ENCODE data around the gene SLC7A7. TPM values are rescaled to one million over a fixed set of nuclear protein-coding genes. Genes with fewer than 3 reads are reported as not detected.
"Not testable (repeated sequence)": the region's sequence is repeated elsewhere in the genome, so short reads cannot be mapped to it uniquely, and the experiment has no call there.

The SLC7A7 gene
- total RNA-seq, 1 experiment from 2014 or later: 13.6 TPM

DNA sequence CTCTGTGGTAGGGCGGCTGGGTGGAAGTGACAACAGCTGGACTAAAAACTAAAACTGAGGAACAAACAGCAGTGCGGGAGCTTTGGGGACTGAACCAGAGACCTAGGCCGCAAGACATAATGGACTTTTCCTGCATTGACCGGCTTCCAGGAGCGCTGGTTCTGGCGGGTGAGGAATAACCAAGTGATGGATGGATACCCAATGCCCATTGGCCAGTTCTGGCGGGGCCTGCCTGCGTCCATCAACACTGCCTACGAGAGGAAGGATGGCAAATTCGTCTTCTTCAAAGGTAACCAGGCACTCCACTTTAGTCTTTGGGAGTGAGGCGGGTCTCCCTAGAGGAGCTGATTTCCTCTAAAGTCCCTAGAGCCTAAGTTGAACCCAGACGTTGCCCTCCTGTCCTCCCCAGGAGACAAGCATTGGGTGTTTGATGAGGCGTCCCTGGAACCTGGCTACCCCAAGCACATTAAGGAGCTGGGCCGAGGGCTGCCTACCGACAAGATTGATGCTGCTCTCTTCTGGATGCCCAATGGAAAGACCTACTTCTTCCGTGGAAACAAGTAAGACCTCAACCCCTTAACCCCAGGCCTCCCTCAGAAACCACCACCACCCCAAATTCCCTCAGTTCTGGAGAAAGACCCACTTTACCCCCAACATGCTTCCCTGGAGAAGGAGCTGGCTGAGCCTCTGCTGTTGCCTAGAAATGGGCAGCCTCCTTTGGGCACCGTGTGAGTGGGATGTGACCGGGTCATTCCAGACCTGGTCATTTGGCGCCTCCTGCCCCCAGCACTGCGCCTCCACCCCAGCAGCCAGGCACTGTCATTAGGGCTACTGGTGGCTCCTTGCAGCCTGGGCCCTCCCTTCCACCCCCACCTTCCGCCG, 29.2 kb upstream of the SLC7A7 start:
- DNase-seq (ENCODE audit: low spot score): no peak

GRCh38 chr14:22843123-22843925, 28.1 kb upstream of the SLC7A7 start:
- DNase-seq (ENCODE audit: low spot score): no peak

DNA sequence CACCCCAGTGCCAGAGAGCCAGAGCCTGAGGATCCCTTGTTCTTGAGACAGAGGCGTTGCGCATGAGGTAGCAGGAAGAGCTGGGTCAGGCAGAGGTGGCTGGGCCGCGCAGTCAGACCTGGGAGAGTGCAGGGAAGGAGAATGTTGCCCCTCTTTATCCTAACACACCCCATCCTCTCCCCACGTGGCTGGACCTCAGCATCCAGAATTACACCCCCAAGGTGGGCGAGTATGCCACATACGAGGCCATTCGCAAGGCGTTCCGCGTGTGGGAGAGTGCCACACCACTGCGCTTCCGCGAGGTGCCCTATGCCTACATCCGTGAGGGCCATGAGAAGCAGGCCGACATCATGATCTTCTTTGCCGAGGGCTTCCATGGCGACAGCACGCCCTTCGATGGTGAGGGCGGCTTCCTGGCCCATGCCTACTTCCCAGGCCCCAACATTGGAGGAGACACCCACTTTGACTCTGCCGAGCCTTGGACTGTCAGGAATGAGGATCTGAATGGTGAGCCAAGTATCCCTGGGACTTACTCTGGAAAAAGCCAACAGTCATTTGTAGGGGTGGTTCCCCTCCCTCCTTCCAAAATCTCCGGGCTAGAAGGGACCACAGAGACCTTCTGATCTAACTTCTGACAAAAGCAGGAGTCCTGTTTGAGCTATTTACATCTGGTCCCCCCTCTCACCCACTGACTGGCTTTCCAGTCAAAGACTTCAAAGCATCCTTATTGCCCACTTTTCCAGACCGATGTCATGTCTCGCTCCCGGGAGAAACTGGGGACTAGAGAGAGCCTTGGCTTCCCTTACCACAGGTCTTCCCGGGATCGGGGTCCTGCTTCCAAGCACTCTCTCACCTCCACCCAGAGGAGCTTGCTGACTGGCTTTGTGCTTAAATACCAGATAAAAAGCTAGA, 27.2 kb upstream of the SLC7A7 start:
- DNase-seq (ENCODE audit: low spot score): no peak

DNA sequence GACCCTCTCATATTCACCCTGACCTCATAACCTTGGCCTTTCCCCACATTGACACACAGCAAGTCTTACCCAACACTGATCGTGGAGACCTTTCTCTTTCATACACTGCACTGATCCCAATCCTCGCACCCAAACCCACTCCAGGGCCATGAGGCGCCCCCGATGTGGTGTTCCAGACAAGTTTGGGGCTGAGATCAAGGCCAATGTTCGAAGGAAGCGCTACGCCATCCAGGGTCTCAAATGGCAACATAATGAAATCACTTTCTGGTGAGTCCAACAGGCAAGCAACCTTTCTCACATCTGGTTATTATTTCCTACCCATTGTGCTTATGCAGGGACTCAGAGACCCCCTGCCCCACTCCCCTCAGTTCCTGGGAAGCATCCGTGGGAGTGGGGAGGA, 26.5 kb upstream of the SLC7A7 start:
- DNase-seq (ENCODE audit: low spot score): no peak

DNA sequence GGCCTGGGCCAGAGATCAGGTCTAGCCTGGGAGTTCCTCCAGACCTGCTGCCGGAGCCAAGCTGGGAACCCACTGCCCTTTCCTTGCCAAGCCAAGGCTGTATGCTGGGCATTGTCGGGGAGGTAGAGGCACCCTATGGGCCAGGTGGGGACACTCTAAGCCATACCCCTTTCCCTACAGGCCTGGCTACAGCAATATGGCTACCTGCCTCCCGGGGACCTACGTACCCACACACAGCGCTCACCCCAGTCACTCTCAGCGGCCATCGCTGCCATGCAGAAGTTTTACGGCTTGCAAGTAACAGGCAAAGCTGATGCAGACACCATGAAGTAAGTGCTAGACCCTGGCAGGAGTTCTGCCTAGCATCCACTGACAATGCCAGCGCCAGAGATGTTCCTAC, 26.1 kb upstream of the SLC7A7 start:
- no peak for DNase-seq (ENCODE audit: low spot score)

- DNase-seq (ENCODE audit: low spot score): no peak
Observed at GRCh38 chr14:22839159-22839779, 24.0 kb upstream of the SLC7A7 start.

- peak; percentile 75 for DNase-seq (ENCODE audit: low spot score)
Observed at GRCh38 chr14:22838631-22839041, 23.4 kb upstream of the SLC7A7 start.

DNA sequence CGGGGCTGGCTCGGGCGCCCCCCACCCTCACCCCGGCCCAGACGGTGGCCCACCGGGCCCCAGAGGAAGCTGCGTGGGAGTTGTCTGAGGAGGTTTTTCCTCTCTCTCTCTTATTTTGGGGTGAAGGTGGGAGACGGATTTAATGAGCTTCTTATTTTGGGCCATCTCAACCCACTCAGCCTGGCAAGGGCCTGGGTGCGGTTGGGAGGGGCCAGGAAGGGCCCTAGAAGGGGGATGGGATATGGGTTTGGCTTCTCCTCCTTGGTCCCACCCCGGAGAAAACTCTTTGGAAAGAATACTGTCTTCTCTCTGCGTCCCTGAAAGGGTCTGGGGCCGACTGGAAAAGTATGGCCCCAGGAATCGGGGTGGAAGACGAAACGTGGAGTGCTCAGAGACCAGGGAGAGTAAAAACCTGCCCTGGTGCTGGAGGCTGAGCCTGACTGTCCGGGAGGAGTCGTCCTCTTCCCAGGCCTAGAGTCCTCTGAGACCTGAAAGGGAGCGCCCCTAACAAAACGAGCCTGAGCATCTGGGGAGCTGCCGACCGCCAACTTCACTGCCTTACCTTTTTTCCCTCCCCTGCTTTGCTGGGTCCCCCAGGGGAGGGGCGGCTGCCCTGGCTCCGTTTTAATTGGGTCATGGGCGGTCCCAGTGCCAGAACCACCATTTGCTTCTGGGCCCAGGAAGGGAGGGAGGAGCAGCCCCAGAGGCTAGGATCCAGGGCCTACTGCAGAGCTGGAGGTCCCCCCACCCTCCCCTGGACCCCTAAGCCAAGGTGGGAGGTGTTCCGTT, 22.7 kb upstream of the SLC7A7 start:
- DNase-seq (ENCODE audit: low spot score): peak; percentile 24

DNA sequence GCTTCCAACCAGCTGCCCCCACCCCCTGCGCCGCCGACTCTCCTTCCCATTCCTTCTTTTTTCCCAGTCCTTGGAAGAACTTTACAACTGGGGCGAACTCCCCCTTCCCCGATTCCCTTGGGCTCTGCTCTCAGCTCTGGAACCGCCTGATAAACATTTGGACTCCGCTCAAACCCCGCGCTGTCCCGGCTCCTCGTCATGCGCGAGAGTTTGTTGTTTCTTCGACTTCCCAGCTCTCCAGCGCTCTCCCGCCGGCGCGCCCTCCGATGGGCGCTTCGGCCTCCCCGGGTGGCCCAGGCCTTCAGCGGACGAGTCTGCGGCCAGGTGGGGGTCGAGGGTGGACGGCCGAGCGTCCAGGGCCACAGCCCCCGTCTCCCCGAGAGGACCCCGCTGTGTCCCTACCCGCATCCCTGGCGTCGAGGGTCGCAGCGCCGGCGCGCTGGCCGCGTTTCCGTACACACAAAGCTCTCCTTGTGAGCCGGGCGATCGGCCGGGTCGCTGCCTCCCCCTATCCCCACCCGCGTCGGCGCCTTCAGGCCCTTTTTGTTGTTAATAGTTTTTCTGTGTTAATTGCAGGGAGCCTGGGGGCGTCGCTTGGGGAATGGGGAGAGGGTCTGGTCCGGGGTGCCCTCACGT, 22.0 kb upstream of the SLC7A7 start:
- DNase-seq (ENCODE audit: low spot score): no peak

DNA sequence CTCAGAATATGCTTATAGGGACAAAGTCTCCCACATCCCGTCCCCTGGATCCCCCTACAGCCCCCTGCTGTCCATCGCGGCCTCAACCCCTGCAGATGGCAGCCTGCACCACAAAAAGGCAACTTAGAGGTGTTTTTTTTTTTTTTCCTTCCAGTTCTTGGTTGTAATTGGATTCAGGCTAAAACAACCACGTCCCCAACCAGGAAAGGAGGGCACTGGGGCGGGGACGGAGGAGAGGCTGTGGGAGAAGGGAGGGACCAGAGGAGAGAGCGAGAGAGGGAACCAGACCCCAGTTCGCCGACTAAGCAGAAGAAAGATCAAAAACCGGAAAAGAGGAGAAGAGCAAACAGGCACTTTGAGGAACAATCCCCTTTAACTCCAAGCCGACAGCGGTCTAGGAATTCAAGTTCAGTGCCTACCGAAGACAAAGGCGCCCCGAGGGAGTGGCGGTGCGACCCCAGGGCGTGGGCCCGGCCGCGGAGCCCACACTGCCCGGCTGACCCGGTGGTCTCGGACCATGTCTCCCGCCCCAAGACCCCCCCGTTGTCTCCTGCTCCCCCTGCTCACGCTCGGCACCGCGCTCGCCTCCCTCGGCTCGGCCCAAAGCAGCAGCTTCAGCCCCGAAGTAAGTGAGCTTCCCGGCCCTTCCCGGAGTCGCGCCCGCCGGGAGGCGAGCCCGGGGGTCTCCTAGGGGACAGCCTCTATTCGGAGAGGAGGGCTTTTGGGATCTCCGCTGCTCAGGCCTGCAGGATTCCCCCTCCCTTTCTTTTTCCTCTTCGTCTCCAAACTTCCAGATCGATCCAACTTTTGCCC, 21.3 kb upstream of the SLC7A7 start, which contains the start of gene MMP14:
TSS of gene MMP14 (plus strand) at position 285 of the 813 bp plus-strand sequence. CDS start at position 518, 233 bp downstream.
- peak; percentile 87 for DNase-seq (ENCODE audit: low spot score)

GRCh38 chr14:22835505-22835904, 20.3 kb upstream of the SLC7A7 start:
- no peak for DNase-seq (ENCODE audit: low spot score)

DNA sequence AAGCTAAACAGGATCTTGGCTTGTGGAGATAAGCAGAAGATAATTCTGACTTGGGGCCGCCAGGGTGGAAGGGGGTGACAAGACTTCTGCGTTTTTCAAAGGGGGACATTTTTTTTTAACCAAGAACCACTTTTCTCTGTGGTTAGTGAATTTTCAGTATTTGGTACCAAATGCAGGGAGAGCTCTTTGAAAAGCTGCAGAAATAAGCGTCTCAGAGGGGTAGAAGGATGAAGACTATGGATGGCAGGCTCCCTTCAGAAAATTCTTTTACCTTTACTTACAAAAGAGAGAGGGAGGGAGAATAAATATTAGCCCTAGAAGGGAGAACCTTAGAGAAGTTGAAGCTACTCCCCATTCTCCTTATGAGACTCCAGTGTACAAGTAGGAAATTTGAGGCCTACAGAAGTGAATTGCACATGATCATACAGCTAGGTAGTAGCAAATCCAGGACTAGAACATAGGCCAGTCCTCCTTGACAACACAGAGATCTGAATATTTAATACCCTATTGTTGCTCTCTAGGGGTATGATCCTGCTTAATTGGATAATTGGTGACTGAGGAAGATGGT, 15.3 kb upstream of the SLC7A7 start:
- DNase-seq (ENCODE audit: low spot score): no peak

DNA sequence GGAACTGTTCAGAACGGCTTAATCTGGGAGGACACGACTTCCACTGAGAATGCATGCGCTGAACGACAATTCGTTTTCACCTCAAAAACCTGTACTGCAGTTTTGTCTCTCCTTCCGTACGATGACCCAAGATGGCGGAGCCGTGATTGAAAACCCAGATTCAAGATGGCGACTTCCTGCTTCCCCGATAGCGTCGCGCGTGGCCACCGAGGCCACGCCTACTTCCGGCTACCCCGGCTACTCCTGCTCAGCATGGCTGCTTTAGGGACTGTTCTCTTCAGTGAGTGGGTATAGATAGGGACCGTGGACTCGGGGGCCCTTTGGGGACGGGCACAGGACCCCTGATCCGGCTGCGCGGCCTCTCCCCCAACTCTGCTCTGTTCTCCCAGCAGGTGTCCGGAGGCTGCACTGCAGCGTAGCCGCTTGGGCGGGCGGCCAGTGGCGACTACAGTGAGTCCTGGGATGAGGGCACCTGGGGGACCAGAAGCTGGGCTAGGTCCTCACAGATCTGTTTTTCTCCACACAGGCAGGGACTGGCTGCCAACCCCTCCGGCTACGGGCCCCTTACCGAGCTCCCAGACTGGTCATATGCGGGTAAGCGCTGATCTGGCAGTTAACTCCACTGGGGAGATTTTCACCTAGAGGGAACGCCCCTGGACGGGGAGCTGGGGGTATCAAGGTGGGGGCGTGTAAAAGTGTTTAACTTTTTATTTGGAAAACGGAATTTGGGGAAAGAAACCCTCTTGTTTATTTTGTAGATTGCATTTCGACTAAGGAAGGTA, 14.6 kb upstream of the SLC7A7 start, which contains the start of gene MRPL52:
TSS of gene MRPL52 (plus strand) at position 227 of the 782 bp plus-strand sequence. CDS start at position 253, 26 bp downstream.
- peak; percentile 84 for DNase-seq (ENCODE audit: low spot score)

GRCh38 chr14:22829076-22829660, 13.9 kb upstream of the SLC7A7 start:
- DNase-seq (ENCODE audit: low spot score): not testable (repeated sequence)

GRCh38 chr14:22824711-22825359, 9.6 kb upstream of the SLC7A7 start:
- DNase-seq (ENCODE audit: low spot score): peak; percentile 97

GRCh38 chr14:22822571-22823098, 7.4 kb upstream of the SLC7A7 start:
- DNase-seq (ENCODE audit: low spot score): peak; percentile 84
